ENCODE data around the gene SPAG6. TPM values are rescaled to one million over a fixed set of nuclear protein-coding genes. Genes with fewer than 3 reads are reported as not detected.

Gene SPAG6
- total and polyA plus RNA-seq, 9 of the 15 experiments (the other 6 are each of a cell fraction or from before 2014, with no cell fraction given) = 3.5 to 23.1 (median 11.8) TPM

- TF ChIP-seq REST (IDR thresholded peaks at IDR 0.05; ENCODE audit: borderline replicate concordance) (peak; percentile 53; the same call in 1 of the 2 replicates), REST (CRISPR knock-in tag; IDR thresholded peaks at IDR 0.05; ENCODE audit: low read depth) (no peak), ZZZ3 (IDR thresholded peaks at IDR 0.05) (no peak), MYNN (IDR thresholded peaks at IDR 0.05) (no peak), MYNN (CRISPR knock-in tag; IDR thresholded peaks at IDR 0.05) (no peak), SMC3 (conservative IDR thresholded peaks at IDR 0.05; ENCODE audit: insufficient read depth, low read depth, low read length) (no peak), ZNF318 (IDR thresholded peaks at IDR 0.05; ENCODE audit: borderline replicate concordance in 1 of 2, low read depth in 1 of 2) (no peak), ATF3 (IDR thresholded peaks at IDR 0.05) (no peak), ATF3 (CRISPR knock-in tag; conservative IDR thresholded peaks at IDR 0.05) (no peak), ZNF282 (CRISPR knock-in tag; IDR thresholded peaks at IDR 0.05) (no peak)
These were observed 75.7 kb downstream of the SPAG6 start (continued) for GRCh38 chr10:22420787-22421517.
